Measurements from ENCODE around the gene MDM2.
"Not testable (repeated sequence)": the region's sequence is repeated elsewhere in the genome, so short reads cannot be mapped to it uniquely, and the experiment has no call there.

Gene MDM2

DNA sequence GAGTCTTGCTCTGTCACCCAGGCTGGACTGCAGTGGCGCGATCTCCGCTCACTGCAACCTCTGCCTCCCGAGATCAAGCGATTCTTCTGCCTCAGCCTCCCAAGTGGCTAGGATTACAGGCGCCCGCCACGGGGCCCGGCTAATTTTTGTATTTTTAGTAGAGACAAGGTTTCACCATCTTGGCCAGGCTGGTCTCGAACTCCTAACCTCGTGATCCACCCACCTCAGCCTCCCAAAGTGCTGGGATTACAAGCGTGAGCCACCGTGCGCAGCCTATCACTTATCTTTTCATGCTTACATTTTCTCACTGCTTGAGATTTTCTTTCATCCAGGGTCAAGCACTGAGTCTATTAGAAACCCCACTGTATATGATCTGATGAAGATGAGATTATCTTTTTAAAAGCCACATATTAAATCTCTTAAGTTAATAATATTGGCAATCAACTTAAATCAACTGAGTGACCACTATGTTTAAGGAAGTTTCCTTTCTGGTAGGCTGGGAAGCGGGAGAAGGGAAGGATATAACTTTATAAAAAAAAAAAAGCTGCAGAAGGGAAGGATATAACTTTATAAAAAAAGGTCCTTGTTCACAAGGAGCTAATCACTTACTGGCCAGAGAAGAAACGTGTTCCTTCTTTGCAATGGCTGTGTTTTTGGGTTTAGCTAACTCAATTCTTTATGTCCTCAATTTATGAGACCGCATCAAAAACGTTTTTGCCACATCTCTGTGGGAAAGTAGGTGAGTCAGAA is 1.3 kb upstream of the MDM2 start:
- DNase-seq, result no peak

DNA sequence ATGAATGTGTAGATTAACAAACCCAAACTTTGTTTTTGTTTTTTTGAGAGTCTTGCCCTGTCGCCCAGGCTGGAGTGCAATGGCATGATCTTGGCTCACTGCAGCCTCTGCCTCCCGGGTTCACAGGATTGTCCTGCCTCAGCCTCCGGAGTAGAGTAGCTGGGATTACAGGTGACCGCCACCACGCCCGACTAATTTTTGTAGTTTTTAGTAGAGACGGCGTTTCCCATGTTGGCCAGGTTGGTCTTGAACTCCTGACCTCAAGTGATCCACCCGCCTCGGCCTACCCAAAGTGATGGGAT is 752 bp upstream of the MDM2 start:
- not testable (repeated sequence) for DNase-seq

DNA sequence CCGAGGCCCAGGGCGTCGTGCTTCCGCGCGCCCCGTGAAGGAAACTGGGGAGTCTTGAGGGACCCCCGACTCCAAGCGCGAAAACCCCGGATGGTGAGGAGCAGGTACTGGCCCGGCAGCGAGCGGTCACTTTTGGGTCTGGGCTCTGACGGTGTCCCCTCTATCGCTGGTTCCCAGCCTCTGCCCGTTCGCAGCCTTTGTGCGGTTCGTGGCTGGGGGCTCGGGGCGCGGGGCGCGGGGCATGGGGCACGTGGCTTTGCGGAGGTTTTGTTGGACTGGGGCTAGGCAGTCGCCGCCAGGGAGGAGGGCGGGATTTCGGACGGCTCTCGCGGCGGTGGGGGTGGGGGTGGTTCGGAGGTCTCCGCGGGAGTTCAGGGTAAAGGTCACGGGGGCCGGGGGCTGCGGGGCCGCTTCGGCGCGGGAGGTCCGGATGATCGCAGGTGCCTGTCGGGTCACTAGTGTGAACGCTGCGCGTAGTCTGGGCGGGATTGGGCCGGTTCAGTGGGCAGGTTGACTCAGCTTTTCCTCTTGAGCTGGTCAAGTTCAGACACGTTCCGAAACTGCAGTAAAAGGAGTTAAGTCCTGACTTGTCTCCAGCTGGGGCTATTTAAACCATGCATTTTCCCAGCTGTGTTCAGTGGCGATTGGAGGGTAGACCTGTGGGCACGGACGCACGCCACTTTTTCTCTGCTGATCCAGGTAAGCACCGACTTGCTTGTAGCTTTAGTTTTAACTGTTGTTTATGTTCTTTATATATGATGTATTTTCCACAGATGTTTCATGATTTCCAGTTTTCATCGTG is 612 bp downstream of the MDM2 start:
- peak; percentile 81 for DNase-seq

DNA sequence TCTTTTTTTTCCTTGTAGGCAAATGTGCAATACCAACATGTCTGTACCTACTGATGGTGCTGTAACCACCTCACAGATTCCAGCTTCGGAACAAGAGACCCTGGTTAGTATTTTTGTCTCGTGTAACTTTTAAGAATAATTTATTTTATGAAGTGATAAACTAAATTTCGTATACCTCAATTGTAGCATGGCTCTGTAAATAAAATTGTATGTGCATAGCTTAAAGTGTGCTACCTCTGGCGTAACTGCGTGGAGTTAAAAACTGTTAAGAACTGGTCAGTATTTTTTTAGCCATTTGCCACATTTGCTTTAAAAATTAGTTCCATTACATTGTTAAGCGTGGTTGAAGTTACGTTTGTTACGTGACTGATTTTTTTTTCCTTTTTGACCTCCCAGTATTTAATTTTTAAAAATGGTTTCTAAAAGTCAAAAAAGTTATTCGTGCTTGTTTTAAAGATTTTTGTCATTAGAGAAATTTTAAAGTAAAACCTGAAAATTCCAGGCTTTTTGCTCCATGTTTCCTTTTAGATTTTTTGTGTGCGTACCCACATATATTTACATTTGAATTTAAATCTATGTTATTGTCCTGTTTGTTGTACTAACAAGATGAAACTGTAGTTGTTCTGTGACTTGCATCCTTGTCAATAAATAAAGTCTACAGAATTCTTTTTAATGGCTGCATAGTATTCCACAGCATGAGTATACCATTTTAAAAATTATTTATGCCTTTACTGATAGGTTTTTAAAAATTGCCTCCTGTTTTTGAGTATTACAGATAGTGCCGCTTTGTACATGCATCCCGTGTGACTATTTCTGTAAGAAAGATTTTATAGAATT is 1.4 kb downstream of the MDM2 start:
- DNase-seq, result no peak

DNA sequence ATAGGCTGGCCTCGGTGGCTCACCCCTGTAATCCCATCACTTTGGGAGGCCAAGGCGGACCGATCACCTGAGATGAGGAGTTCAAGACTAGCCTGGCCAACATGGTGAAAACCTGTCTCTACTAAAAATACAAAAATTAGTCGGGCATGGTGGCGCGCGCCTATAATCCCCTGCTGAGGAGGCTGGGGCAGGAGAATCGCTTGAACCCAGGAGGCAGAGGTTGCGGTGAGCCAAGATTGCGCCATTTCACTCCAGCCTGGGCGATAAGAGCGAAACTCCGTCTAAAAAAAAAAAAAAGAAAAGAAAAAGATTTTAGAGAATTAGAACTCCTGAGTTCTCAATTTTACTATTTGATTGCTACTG is 2.0 kb downstream of the MDM2 start:
- not testable (repeated sequence) for DNase-seq

DNA sequence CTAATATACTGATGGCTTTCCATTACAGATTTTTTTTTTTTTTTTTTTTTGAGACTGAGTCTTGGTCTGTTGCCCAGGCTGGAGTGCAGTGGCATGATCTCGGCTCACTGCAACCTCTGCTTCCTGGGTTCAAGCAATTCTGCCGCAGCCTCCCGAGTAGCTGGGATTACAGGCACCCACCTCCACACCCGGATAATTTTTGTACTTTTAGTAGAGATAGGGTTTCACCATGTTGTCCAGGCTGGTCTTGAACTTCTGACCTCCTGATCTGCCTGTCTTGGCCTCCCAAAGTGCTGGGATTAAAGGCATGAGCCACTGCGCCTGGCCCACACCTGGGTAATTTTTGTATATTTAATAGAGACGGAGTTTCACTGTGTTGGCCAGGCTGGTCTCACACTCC is 3.6 kb downstream of the MDM2 start:
- DNase-seq, result not testable (repeated sequence)

DNA sequence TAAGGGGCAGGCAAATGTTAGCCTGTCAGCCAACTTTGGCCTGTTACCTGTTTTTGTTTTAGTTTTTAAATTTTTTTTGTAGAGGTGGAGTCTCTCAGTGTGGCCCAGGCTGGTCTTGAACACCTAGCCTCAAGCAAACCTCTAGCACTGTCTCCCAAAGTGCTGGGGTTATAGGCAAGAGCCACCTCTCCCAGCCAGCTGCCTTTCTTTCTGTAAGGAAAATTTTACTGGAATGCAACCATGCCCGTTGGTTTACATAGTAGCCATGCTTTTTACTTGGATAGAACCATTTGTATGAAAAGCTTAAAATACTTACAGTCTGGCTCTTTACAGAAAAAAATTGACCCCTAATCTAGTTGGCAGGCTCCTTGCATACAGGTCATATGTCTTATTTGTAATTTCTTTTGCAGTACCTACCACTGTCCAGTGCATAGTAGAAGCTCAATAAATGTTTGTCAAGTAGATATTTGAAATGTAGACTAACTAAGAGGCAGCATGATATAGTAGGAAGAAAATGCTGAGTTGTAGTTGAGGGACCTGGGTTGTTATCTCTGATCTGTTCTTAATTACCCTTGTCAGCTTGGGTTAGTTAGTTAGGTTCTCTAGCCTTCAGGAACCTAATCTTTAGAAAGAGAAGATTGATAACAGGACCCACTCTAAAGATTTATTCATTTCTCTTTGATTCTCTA is 4.7 kb downstream of the MDM2 start:
- DNase-seq, result no peak

DNA sequence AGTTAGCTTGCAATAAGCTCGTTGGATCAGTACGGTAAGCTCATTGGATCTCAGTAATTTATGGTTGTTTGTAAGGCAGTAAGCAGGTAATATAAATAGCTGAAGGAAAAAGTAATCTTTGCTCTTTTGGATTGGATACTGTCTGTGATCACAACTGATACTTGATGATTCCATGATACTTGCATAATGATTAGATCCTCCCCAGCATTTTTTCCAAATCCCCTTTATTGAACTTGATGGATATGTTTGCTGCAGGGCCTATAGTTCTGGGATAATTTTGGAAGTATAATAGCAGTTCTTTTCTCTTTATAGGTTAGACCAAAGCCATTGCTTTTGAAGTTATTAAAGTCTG is 5.2 kb downstream of the MDM2 start:
- no peak for DNase-seq

DNA sequence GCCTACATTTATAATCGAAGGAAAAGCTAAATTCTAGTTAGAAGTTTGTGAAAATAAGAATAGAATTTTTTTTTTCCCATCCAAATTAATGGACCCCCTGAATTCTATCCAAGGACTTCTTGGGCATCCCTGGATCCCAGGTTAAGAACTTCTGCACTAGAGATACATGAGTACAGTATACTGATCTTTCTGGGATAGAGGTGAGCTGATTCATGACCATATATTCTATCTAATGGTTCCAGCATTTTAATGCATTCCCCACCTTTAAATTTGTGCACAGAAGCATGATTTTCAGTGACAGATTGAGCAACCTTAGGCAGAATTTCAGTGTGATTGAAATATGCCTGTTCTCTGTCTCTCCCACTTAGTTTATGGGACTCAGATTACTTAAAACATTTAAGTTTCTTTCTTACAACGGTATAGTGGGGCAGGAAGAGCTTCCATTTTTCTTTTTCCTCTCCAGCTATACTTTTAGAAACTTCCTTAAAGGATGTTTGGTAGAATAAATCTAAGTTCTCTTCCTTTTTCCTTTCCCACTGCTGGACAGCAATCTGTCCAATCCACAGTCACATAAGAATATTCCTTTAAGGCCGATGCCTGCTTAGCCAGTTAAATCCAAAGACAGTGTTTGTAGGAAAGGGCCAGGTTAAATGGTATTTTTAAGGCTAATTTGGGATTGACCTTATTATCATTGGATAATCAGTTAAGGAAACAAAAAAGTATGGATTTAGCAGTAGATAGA is 6.7 kb downstream of the MDM2 start:
- no peak for DNase-seq

DNA sequence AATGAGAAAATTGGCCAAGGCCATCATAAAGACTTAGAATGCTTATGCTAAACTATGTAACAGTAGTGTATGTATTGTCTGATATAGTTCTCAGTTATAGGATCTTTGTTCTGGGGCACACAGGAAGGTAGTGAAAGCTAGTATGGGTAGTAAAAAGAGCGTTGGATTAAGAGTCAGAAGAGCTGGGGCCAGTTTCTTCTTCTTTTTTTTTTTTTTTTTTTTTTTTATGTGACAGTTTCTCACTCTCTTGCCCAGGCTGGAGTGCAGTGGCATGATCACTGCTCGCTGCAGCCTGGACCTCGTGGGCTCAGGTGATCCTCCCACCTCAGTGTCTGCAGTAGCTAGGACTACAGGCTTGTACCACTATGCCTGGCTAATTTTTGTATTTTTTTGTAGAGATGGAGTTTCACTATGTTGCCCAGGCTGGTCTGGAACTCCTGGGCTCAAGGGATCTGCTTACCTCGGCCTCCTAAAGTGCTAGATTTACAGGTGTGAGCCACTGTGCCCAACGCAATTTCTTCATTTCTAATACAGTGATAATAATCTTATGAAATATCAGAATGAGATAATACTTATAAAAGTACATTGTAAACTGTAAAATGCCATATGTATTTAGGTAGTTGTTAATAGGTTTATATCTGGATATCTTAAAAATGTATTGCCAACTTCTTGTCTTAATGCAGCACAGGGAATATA is 7.4 kb downstream of the MDM2 start:
- DNase-seq, result no peak

DNA sequence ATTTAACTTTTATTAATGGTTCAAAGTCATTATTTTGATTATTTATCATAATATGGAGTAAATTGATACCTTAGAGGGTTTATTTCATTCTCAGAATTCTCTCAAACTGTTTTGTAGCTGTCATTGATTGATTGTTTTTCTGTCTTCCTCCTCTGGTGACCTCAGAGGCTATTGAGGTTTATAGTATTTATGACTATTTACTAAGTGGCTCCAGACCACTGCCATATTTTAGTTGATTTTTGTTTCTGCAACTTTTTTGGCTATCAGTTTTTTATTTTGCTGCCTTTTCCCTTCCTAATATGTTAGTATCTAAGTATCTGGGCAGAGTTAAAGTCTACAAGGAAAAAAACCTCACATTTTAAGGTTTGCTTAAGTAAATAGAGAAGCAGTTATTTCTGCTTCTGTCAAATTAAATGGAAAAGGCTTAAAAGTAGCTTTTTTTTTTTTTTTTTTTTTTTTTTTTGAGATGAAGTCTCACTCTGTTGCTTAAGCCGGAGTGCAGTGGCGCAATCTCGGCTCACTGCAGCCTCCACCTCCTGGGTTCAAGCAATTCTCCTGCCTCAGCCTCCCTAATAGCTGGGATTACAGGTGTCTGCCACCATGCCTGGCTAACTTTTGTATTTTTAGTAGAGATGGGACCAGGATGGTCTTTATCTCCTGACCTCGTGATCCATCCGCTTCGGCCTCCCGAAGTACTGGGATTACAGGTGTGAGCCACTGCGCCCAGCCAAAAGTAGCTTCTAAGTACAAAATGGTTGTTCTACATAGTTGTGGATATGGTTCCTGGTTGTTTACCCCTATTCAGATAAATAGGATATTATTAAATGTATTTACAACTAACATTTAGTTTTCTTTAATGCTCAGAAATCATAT is 8.2 kb downstream of the MDM2 start:
- no peak for DNase-seq

DNA sequence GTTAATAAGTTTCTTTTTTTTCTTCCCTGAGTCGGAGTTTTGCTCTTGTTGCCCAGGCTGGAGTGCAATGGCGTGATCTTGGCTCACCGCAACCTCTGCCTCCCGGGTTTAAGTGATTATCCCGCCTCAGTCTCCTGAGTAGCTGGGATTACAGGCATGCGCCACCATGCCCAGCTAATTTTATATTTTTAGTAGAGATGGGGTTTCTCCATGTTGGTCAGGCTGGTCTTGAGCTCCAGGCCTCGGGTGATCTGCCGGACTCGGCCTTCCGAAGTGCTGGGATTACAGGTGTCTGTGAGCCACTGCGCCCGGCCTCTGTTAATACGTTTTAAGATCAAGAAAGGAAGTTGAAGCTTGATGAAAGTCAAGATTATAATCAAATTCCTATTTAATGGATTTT is 11.5 kb downstream of the MDM2 start:
- DNase-seq, result not testable (repeated sequence)

DNA sequence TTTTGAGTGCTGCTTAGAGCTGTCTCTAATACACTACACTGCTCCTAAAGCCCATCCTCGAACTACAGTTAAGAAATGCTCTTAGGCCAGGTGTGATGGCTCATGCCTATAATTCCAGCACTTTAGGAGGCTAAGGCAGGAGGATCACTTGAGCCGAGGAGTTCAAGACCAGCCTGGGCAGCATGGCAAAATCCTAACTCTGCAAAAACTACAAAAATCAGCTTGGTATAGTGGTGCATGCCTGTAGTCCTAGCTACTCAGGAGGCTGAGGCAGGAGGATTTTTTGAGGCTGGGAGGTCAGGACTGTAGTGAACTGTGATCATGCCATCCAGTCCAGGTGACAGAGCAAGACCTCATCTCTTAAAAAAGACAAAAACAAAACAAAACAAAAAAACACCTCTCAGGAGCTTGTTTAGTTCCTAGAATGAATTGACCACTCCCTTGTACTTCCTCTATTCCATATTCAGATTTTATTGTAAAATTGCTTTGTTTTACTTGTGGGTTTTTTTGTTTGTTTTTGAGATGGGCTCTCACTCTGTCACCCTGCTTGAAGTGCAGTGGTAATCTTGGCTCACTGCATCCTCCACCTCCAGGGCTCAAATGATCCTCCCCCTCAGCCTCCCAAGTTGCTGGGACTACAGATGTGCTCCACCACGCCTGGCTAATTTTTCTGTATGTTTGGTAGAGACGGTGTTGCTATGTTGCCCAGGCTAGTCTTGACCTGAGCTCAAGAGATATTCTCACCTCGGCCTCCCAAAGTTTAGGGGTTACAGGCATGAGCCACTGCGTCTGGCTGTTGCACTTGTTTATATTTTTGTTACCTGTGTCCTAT is 13.6 kb downstream of the MDM2 start:
- no peak for DNase-seq

DNA sequence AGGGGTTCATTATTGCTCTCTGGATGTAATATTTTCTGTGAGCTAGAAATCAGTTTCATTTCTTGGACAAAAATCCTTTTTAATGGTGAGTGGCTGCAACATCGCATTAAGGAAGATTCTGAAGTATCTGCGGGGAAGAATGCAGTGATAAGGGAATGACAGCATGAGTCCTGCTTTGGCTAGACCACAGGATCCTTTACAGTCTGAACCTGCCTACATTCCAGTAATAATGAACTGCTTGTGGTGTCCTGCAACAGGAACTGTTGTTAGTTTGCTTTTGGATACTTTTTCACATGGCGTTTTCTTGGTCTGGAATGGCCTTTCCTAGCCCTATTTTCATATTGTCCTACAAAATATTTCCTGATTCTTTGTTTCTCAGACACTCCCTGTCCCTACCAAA is 15.7 kb downstream of the MDM2 start:
- no peak for DNase-seq

DNA sequence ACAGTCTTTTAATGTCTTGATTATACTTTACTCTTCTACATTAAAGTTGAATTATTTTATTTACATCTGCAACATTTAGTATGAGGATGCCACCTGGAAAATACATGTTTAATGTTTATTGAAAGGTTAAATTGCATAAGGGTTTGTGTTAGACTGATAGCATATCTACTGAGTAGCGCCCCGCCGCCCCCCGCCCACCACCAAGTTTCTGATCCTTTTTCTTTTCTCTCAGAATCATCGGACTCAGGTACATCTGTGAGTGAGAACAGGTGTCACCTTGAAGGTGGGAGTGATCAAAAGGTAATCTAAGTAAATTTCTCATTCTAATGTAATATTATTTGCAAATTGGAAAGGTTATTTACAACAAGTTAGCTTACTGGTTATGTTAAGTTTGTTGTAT is 16.2 kb downstream of the MDM2 start:
- DNase-seq, result no peak

DNA sequence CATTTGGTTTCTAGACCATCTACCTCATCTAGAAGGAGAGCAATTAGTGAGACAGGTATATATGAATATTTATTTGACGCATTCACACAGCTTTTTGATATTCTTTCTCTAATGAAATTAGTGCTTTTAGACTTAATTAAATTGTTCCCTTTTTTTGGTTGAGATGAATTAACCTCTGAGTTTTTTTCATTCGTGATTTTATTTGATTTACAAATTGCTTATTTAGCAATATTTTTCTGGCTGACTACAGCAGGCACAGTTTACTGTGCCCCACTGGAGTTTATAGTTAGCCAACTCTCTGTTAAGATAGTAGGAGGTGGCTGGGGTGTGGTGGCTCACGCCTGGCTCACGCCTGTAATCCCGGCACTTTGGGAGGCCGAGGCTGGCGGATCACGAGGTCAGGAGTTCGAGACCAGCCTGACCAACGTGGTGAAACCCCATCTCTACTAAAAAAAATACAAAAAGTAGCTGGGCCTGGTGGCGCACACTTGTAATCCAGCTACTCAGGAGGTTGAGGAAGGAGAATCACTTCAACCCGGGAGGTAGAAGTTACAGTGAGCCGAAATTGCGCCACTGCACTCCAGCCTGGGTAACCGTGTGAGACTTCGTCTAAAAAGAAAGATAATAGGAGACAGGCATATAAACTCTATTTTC is 16.7 kb downstream of the MDM2 start:
- DNase-seq, result no peak

DNA sequence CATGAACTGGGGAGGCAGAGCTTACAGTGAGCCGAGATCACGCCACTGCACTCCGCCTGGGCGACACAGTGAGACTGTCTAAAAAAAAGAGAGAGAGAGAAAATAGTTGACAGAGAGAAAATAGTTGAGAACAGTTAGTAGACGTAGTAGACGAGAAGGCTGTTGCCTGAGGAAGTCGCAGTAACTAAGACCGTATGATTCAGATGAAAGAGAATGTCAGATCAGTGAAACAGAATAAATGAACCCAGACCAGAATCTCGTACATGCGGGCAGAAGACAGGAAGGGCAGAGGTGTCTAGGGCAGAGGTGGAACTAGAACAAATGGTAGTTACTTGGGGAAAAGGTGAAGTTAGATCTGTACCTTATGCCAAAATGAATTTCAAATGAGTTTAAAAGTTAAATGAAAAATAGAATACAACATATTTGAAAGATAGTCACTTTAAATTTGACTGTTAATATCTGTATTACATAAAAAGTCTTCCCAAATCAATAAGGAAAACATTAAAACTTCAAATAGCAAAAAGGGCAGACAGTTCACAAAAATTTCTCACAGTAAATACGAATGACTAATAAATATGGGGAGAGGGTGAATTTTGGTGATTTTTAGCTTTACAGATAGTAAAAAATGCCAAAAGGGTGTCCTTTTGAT is 17.7 kb downstream of the MDM2 start:
- DNase-seq, result no peak

DNA sequence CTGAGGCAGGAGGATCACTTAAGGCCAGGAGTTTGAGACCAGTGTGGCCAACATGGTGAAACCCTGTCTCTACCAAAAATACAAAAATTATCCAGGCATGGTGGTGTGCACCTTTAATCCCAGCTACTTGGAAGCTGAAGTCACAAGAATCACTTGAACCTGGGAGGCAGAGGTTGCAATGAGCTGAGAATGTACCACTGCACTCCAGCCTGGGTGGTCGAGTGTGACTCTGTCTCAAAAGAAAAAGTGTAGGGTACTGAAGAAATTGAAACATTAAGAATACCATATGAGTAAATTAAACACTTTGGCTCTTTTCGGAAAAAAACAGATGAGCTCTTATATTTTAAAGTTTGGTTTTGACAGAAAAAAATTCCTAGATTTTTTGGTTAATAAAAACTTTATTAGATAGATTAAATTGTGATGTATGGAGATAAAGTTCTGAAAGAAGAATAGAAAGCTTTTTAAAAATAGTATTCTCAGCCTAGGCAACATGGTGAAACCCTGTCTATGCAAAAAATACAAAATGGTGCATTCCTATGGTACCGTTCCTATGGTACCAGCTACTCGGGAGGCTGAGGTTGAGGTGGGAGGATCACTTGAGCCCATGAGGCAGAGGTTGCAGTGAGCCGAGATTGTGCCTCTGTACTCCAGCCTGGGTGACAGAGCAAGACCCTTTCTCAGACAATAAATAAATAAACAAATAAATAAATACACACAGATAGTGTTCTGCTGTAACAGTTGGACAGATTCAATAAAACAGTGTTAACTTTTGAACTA is 20.1 kb downstream of the MDM2 start:
- DNase-seq, result no peak

Measured in SIG-M5 (cell line).